OCI-LY1 (cell line): ENCODE results near the gene TPD52L1.

Source experiments
- EZH2 ChIP-seq: fragments of 200-600 bp; sonication (generic), shearing (Covaris generic); IDR thresholded peaks from 2 replicates; pipeline ENCODE4 v1.8.0; 2017; ENCODE audit warnings: borderline replicate concordance, mixed run types, mild to moderate bottlenecking, antibody characterized with exemption, low read length, moderate library complexity, mixed read lengths
- TF ChIP-seq, protein P1 (sequence below): fragments of 200-600 bp; sonication (generic), shearing (Covaris generic); IDR thresholded peaks from 2 replicates; pipeline ENCODE4 v1.5.1; 2017; ENCODE audit warnings: mild to moderate bottlenecking, antibody characterized with exemption, low read length, moderate library complexity, mixed read lengths

- TF ChIP-seq, protein P1, sequence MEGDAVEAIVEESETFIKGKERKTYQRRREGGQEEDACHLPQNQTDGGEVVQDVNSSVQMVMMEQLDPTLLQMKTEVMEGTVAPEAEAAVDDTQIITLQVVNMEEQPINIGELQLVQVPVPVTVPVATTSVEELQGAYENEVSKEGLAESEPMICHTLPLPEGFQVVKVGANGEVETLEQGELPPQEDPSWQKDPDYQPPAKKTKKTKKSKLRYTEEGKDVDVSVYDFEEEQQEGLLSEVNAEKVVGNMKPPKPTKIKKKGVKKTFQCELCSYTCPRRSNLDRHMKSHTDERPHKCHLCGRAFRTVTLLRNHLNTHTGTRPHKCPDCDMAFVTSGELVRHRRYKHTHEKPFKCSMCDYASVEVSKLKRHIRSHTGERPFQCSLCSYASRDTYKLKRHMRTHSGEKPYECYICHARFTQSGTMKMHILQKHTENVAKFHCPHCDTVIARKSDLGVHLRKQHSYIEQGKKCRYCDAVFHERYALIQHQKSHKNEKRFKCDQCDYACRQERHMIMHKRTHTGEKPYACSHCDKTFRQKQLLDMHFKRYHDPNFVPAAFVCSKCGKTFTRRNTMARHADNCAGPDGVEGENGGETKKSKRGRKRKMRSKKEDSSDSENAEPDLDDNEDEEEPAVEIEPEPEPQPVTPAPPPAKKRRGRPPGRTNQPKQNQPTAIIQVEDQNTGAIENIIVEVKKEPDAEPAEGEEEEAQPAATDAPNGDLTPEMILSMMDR = no peak
- no peak for TF ChIP-seq EZH2
Observed at GRCh38 chr6:125279961-125280360, 126.4 kb downstream of the TPD52L1 start.
